GM03348 (cell line): Measurements from ENCODE around the gene BMP8A.
"Not testable (repeated sequence)": the region's sequence is repeated elsewhere in the genome, so short reads cannot be mapped to it uniquely, and the experiment has no call there.

ENCODE experiments used
- DNase-seq: peaks from one replicate; pipeline ENCODE4 v3.0.0; 2012; ENCODE audit warnings: low spot score

The BMP8A gene

GRCh38 chr1:39527190-39527579 is 35.7 kb downstream of the BMP8A start:
- DNase-seq = not testable (repeated sequence)

GRCh38 chr1:39528082-39528481 is 36.6 kb downstream of the BMP8A start:
- DNase-seq = no peak

- DNase-seq = no peak
Measured at GRCh38 chr1:39529901-39530535, 38.6 kb downstream of the BMP8A start.

GRCh38 chr1:39531526-39531925 is 40.1 kb downstream of the BMP8A start:
- DNase-seq = no peak

GRCh38 chr1:39533442-39533841 is 42.0 kb downstream of the BMP8A start:
- DNase-seq = no peak

- no peak for DNase-seq
Measured at GRCh38 chr1:39538531-39539251, 47.3 kb downstream of the BMP8A start.

GRCh38 chr1:39539252-39539790 is 47.9 kb downstream of the BMP8A start:
- peak; percentile 90 for DNase-seq

GRCh38 chr1:39540504-39541031 is 49.1 kb downstream of the BMP8A start:
- no peak for DNase-seq

GRCh38 chr1:39542924-39543323 is 51.5 kb downstream of the BMP8A start:
- DNase-seq = no peak

GRCh38 chr1:39544327-39544726 is 52.9 kb downstream of the BMP8A start:
- no peak for DNase-seq

GRCh38 chr1:39545531-39545930 is 54.1 kb downstream of the BMP8A start:
- no peak for DNase-seq

- DNase-seq = no peak
Measured at GRCh38 chr1:39554277-39554676, 62.8 kb downstream of the BMP8A start.

GRCh38 chr1:39561279-39561678 is 69.8 kb downstream of the BMP8A start:
- DNase-seq = no peak

- no peak for DNase-seq
Measured at GRCh38 chr1:39562886-39563285, 71.5 kb downstream of the BMP8A start.

- no peak for DNase-seq
Measured at GRCh38 chr1:39563669-39564068, 72.2 kb downstream of the BMP8A start.

- DNase-seq = no peak
Measured at GRCh38 chr1:39564340-39564739, 72.9 kb downstream of the BMP8A start.

GRCh38 chr1:39564941-39565340 is 73.5 kb downstream of the BMP8A start:
- no peak for DNase-seq

GRCh38 chr1:39566441-39567137 is 75.2 kb downstream of the BMP8A start:
- DNase-seq = no peak

- DNase-seq = no peak
Measured at GRCh38 chr1:39567302-39567701, 75.9 kb downstream of the BMP8A start.

GRCh38 chr1:39568208-39568607 is 76.8 kb downstream of the BMP8A start:
- DNase-seq = no peak

- DNase-seq = no peak
Measured at GRCh38 chr1:39569034-39569433, 77.6 kb downstream of the BMP8A start.

GRCh38 chr1:39570477-39571177 is 79.2 kb downstream of the BMP8A start:
- DNase-seq = no peak
